Uterus (tissue), 2 donors: ENCODE measurements around the gene SRSF10.

Source experiments
- POLR2A ChIP-seq, 2 donors: fragments of 450-650 bp; IDR thresholded peaks; one replicate each; pipeline ENCODE4 v1.6.1; 2016; ENCODE audit warnings: antibody characterized with exemption in 2 of 2, mild to moderate bottlenecking in 1 of 2, moderate library complexity in 1 of 2
- TF ChIP-seq, protein P1 (sequence below), 4 experiments: fragments of 200-600 bp in 2 of 4; fragments of 450-650 bp in 2 of 4; sonication (generic) in 2 of 4; IDR thresholded peaks; one replicate each; pipeline ENCODE4 v1.5.1; 2016 to 2019; ENCODE audit warnings: antibody characterized with exemption in 4 of 4, mild to moderate bottlenecking in 2 of 4, moderate library complexity in 1 of 4

DNA sequence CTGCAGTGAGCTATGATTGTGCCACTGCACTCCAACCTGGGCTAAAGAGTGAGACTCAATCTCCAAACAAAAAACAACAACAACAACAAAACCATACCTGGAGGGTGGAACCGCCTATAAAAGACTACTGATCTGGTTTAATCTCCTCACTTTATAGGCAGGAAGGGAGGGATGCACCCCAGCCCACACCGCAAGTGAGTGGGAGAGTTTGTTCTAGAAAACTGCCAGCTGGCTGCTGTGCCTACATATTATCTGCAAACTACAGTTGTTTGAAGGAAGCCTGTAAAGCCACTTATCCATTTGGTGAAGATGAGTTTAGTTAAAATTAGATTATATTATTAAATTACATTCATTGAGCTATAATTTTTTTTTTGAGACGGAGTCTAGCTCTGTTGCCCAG is 9.1 kb upstream of the SRSF10 start:
- TF ChIP-seq, protein P1, sequence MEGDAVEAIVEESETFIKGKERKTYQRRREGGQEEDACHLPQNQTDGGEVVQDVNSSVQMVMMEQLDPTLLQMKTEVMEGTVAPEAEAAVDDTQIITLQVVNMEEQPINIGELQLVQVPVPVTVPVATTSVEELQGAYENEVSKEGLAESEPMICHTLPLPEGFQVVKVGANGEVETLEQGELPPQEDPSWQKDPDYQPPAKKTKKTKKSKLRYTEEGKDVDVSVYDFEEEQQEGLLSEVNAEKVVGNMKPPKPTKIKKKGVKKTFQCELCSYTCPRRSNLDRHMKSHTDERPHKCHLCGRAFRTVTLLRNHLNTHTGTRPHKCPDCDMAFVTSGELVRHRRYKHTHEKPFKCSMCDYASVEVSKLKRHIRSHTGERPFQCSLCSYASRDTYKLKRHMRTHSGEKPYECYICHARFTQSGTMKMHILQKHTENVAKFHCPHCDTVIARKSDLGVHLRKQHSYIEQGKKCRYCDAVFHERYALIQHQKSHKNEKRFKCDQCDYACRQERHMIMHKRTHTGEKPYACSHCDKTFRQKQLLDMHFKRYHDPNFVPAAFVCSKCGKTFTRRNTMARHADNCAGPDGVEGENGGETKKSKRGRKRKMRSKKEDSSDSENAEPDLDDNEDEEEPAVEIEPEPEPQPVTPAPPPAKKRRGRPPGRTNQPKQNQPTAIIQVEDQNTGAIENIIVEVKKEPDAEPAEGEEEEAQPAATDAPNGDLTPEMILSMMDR (IDR thresholded peaks at IDR 0.05): no peak
- no peak for TF ChIP-seq POLR2A (IDR thresholded peaks at IDR 0.05)
